SK-N-SH treated with all-trans-retinoic acid at 6 μM for 48 hours (cell line): ENCODE results near the gene LCE7A.

Source experiments
- ATAC-seq: fragments of 200-7000 bp; cut with Tn5 transposase; 3 replicates; pipeline ENCODE4 v1.9.1; 2020; ENCODE audit warnings: mild to moderate bottlenecking, moderate library complexity
- ARNTL ChIP-seq: fragments of 450-650 bp; formaldehyde crosslinking; IDR thresholded peaks from 2 replicates; pipeline ENCODE4 v1.5.0; 2020; ENCODE audit warnings: low read depth, mild to moderate bottlenecking, moderate library complexity, borderline replicate concordance
- CREB5 ChIP-seq: fragments of 250-450 bp; sonication (Bioruptor Pico); IDR thresholded peaks from 2 replicates; pipeline ENCODE4 v1.5.1; 2020; ENCODE audit warnings: low read depth, mild to moderate bottlenecking, moderate library complexity
- CSDC2 ChIP-seq: fragments of 250-450 bp; sonication (Bioruptor Pico); IDR thresholded peaks from 2 replicates; pipeline ENCODE4 v1.5.0; 2020; ENCODE audit warnings: mild to moderate bottlenecking, moderate library complexity
- CSRNP3 ChIP-seq: fragments of 250-450 bp; sonication (Bioruptor Pico); IDR thresholded peaks from 2 replicates; pipeline ENCODE4 v1.5.1; 2021; ENCODE audit warnings: mild to moderate bottlenecking, moderate library complexity
- ESRRG ChIP-seq: fragments of 250-450 bp; sonication (Bioruptor Pico); IDR thresholded peaks from 2 replicates; pipeline ENCODE4 v1.6.1; 2021; ENCODE audit warnings: mild to moderate bottlenecking
- GLIS3 ChIP-seq: fragments of 250-450 bp; sonication (Bioruptor Pico); IDR thresholded peaks from 2 replicates; pipeline ENCODE4 v1.5.0; 2020; ENCODE audit warnings: mild to moderate bottlenecking, moderate library complexity
- ISL1 ChIP-seq: fragments of 250-450 bp; sonication (Bioruptor Pico); IDR thresholded peaks from 2 replicates; pipeline ENCODE4 v2.1.2; 2022; ENCODE audit warnings: mild to moderate bottlenecking, moderate library complexity
- OSR1 ChIP-seq: fragments of 250-450 bp; sonication (Bioruptor Pico); IDR thresholded peaks from 2 replicates; pipeline ENCODE4 v1.8.0; 2022; ENCODE audit warnings: moderate library complexity, mild to moderate bottlenecking, inconsistent platforms
- PPARA ChIP-seq: fragments of 250-450 bp; sonication (Bioruptor Pico); IDR thresholded peaks from 2 replicates; pipeline ENCODE4 v1.5.0; 2020; ENCODE audit warnings: mild to moderate bottlenecking, borderline replicate concordance
- SNAI2 ChIP-seq: fragments of 250-450 bp; sonication (Bioruptor Pico); IDR thresholded peaks from 2 replicates; pipeline ENCODE4 v1.5.0; 2020; ENCODE audit warnings: mild to moderate bottlenecking, moderate library complexity
- TOX ChIP-seq: fragments of 250-450 bp; sonication (Bioruptor Pico); IDR thresholded peaks from 2 replicates; pipeline ENCODE4 v1.8.0; 2021; ENCODE audit warnings: mild to moderate bottlenecking, moderate library complexity, borderline replicate concordance
- ZFP3 ChIP-seq: fragments of 250-450 bp; sonication (Bioruptor Pico); IDR thresholded peaks from 2 replicates; pipeline ENCODE4 v1.5.0; 2020; ENCODE audit warnings: mild to moderate bottlenecking, moderate library complexity
- ZNF70 ChIP-seq: fragments of 450-650 bp; formaldehyde crosslinking; IDR thresholded peaks from 2 replicates; pipeline ENCODE4 v1.5.0; 2020; ENCODE audit warnings: mild to moderate bottlenecking, moderate library complexity
- ZNF8 ChIP-seq: fragments of 450-650 bp; formaldehyde crosslinking; IDR thresholded peaks from 2 replicates; pipeline ENCODE4 v1.5.0; 2020; ENCODE audit warnings: mild to moderate bottlenecking, moderate library complexity
- TF ChIP-seq, protein P1 (sequence below): fragments of 250-450 bp; sonication (Bioruptor Pico); IDR thresholded peaks from 2 replicates; pipeline ENCODE4 v1.8.0; 2020; ENCODE audit warnings: mild to moderate bottlenecking, moderate library complexity, borderline replicate concordance
- TF ChIP-seq, protein P2 (sequence below): fragments of 250-450 bp; sonication (Bioruptor Pico); IDR thresholded peaks from 2 replicates; pipeline ENCODE4 v1.5.0; 2020; ENCODE audit warnings: mild to moderate bottlenecking, moderate library complexity

LCE7A gene

GRCh38 chr1:152907686-152908601 is 48.1 kb downstream of the LCE7A start, which contains the start of gene IVL:
IVL (plus strand) TSS chr1:152908546; CDS start chr1:152909798, 1,252 bp downstream.
- TF ChIP-seq ESRRG (CRISPR knock-in tag): no peak
- ATAC-seq: 0 out of 3 replicates have a peak, but pooled peaks have one; percentile 7

GRCh38 chr1:152909206-152909605 is 49.4 kb downstream of the LCE7A start:
- TF ChIP-seq, protein P1, sequence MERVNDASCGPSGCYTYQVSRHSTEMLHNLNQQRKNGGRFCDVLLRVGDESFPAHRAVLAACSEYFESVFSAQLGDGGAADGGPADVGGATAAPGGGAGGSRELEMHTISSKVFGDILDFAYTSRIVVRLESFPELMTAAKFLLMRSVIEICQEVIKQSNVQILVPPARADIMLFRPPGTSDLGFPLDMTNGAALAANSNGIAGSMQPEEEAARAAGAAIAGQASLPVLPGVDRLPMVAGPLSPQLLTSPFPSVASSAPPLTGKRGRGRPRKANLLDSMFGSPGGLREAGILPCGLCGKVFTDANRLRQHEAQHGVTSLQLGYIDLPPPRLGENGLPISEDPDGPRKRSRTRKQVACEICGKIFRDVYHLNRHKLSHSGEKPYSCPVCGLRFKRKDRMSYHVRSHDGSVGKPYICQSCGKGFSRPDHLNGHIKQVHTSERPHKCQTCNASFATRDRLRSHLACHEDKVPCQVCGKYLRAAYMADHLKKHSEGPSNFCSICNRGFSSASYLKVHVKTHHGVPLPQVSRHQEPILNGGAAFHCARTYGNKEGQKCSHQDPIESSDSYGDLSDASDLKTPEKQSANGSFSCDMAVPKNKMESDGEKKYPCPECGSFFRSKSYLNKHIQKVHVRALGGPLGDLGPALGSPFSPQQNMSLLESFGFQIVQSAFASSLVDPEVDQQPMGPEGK (CRISPR knock-in tag): no peak
- TF ChIP-seq, protein P2, sequence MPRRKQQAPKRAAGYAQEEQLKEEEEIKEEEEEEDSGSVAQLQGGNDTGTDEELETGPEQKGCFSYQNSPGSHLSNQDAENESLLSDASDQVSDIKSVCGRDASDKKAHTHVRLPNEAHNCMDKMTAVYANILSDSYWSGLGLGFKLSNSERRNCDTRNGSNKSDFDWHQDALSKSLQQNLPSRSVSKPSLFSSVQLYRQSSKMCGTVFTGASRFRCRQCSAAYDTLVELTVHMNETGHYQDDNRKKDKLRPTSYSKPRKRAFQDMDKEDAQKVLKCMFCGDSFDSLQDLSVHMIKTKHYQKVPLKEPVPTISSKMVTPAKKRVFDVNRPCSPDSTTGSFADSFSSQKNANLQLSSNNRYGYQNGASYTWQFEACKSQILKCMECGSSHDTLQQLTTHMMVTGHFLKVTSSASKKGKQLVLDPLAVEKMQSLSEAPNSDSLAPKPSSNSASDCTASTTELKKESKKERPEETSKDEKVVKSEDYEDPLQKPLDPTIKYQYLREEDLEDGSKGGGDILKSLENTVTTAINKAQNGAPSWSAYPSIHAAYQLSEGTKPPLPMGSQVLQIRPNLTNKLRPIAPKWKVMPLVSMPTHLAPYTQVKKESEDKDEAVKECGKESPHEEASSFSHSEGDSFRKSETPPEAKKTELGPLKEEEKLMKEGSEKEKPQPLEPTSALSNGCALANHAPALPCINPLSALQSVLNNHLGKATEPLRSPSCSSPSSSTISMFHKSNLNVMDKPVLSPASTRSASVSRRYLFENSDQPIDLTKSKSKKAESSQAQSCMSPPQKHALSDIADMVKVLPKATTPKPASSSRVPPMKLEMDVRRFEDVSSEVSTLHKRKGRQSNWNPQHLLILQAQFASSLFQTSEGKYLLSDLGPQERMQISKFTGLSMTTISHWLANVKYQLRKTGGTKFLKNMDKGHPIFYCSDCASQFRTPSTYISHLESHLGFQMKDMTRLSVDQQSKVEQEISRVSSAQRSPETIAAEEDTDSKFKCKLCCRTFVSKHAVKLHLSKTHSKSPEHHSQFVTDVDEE (CRISPR knock-in tag): no peak
- no peak for TF ChIP-seq ARNTL (CRISPR knock-in tag)
- TF ChIP-seq CSDC2 (CRISPR knock-in tag): no peak
- TF ChIP-seq GLIS3 (CRISPR knock-in tag): no peak
- TF ChIP-seq ZFP3 (CRISPR knock-in tag): no peak
- TF ChIP-seq SNAI2 (CRISPR knock-in tag): no peak
- no peak for TF ChIP-seq ESRRG (CRISPR knock-in tag)
- no peak for TF ChIP-seq CREB5 (CRISPR knock-in tag)
- TF ChIP-seq OSR1 (CRISPR knock-in tag): no peak
- TF ChIP-seq TOX (CRISPR knock-in tag): no peak
- TF ChIP-seq ZNF70 (CRISPR knock-in tag): no peak
- TF ChIP-seq ISL1 (CRISPR knock-in tag): no peak
- no peak for TF ChIP-seq CSRNP3 (CRISPR knock-in tag)
- no peak for TF ChIP-seq ZNF8 (CRISPR knock-in tag)
- no peak for TF ChIP-seq PPARA
- ATAC-seq: no peak
